Heart right ventricle (tissue), 16 donors: Measurements from ENCODE around the gene STK38. TPM values are rescaled to one million over a fixed set of nuclear protein-coding genes. Genes with fewer than 3 reads are reported as not detected.
"Not testable (repeated sequence)": the region's sequence is repeated elsewhere in the genome, so short reads cannot be mapped to it uniquely, and the experiment has no call there.

Experiments used
- ATAC-seq, 8 donors: fragments of 200-7000 bp; cut with Tn5 transposase; one replicate each; pipeline ENCODE4 v1.9.1; 2020; ENCODE audit warnings: mild to moderate bottlenecking in 8 of 8, moderate library complexity in 8 of 8, moderate number of reproducible peaks in 1 of 8
- DNase-seq, 2 donors: peaks; one replicate each; pipeline ENCODE4 v3.0.0-alpha.2; 2020
- H3K27ac ChIP-seq, 10 donors: fragments of 200-600 bp; sonication (generic) in 2 of 10; one replicate each; pipeline versions ENCODE4 v1.5.0 to v1.8.0; 2020 to 2022; ENCODE audit warnings: mild to moderate bottlenecking in 3 of 10
- H3K27me3 ChIP-seq, 7 donors: fragments of 200-600 bp; one replicate each; pipeline ENCODE4 v1.8.0; 2021 to 2022; ENCODE audit warnings: mild to moderate bottlenecking in 2 of 7
- H3K36me3 ChIP-seq, 9 donors: fragments of 200-600 bp; sonication (generic) in 1 of 9; one replicate each; pipeline versions ENCODE4 v1.5.0 to v1.8.0; 2020 to 2022; ENCODE audit warnings: mild to moderate bottlenecking in 2 of 9
- H3K4me1 ChIP-seq, 9 donors: fragments of 200-600 bp; sonication (generic) in 1 of 9; one replicate each; pipeline versions ENCODE4 v1.5.0 to v1.8.0; 2020 to 2022; ENCODE audit warnings: mild to moderate bottlenecking in 4 of 9
- H3K4me3 ChIP-seq, 10 donors: fragments of 200-600 bp; sonication (generic) in 2 of 10; one replicate each; pipeline versions ENCODE4 v1.5.0 to v1.8.0; 2020 to 2022; ENCODE audit warnings: mild to moderate bottlenecking in 7 of 10, moderate library complexity in 2 of 10
- H3K9me3 ChIP-seq, 11 donors: fragments of 200-600 bp in 10 of 11; sonication (generic) in 2 of 11; one replicate each; pipeline versions ENCODE4 v1.5.0 to v1.8.0; 2013 to 2022; ENCODE audit warnings: mild to moderate bottlenecking in 2 of 11, control low read depth in 1 of 11, moderate library complexity in 1 of 11
- WGBS, 2 donors: extraction: QIAGEN DNeasy Blood & Tissue Kit; methylation state at CpG; one replicate each; pipeline ENCODE4 v1.1.7; 2013; ENCODE audit warnings: inconsistent platforms in 1 of 2; 5-methylcytosine and 5-hydroxymethylcytosine counted together
- intact Hi-C, 10 donors: fragments of 100-400 bp; cut with DNase I; formaldehyde crosslinking; loops; one replicate each; pipeline versions ENCODE4 v1.11.1 to v1.14.2; 2022
- polyA plus RNA-seq, 2 donors: library from polyadenylated mRNA; stranded (reverse); fragments of 200-250 nt; gene quantifications; one replicate each; pipeline ENCODE4 v1.2.3, GENCODE V29; 2013
- total RNA-seq, 10 donors: library from RNA; stranded (reverse); fragmentation: NEBNext Ultra II Directional in 3 of 10; extraction: Animal tissue kit (Norgen Biotek cat#: 25700) in 3 of 10; gene quantifications; one replicate each; pipeline versions ENCODE4 v1.2.1 to v1.2.4, GENCODE V29; 2021 to 2023
- TF ChIP-seq, protein P1 (sequence below), 9 donors: fragments of 200-600 bp; sonication (generic) in 2 of 9; IDR thresholded peaks; one replicate each; pipeline versions ENCODE4 v1.5.0 to v1.8.0; 2021 to 2022; ENCODE audit warnings: antibody characterized with exemption in 9 of 9, mild to moderate bottlenecking in 5 of 9, moderate library complexity in 1 of 9
- donor health status: Arrhythmogenic right ventricular cardiomyopathy.
- donor health status: ischemic (EF 13 %, LVEDD 7.1; RV severe dilation, severe dysfunction).
- donor health status: healthy with polysubstance abuse.
- donor health status: DM: no; HTN: yes; CAD: no.
- donor health status: DM: no; HTN: no; CAD: no.
- donor health status: ischemic (EF 25% LVEDD 6.9; RV normal size, moderate dysfunction).
- donor health status: ischemic (EF 25% LVEDD 5.7; RV mildly dilated, moderate dysfunction).
- donor health status: healthy.
- donor health status: DM: yes; HTN: yes; CAD: no.
- donor health status: Ischemic cardiomyopathy.
- donor health status: ischemic (EF 35%, LVEDD 5.7; RV mildly dilated, moderate dysfunction).
- donor health status: nonischemic (EF 11% LVEDD 7.7; RV severe dilation, severe dysfunction).
- donor health status: DM: yes; HTN: yes; CAD: no.
- donor health status: PGD.
- donor health status: ischemic (EF 29% LVEDD 5.4; RV normal size, mild dysfunction).
- donor health status: nonischemic (EF 23%, LVEDD 6.1; RV moderate dilation, normal function).

STK38 gene
- total and polyA plus RNA-seq, 12 donors, result 12.9 to 23.8 (median 21.5) TPM

DNA sequence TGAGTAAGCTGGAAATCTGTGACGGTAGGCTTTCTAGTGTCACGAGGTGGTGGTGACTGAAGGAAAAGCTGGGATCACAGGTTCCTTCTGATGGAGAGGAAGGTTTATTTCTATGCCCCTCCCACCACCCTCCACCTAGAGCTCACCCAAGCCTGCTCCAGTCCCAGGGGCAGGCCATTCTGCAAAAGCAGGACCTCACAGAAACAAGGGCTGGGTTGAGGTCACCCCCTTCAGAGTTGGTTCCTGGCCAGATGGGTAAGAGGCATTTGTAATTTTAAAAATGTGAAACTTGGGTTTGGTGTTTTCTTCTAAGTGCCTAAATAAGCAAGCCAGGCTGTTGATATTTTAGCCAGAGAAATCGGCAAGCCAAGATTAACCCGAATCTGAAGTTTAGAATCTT lies 57.9 kb downstream of the STK38 start:
- Histone ChIP-seq H3K4me1 (peaks cover 0 to 31% (median 18%) of the 10 kb centered on the region in 9 donors), H3K27me3 (no peaks in the 10 kb centered on the region), H3K27ac (no peak overlapping the region), H3K9me3 (no peaks in the 10 kb centered on the region), H3K36me3 (peaks cover 0 to 86% (median 16%) of the 10 kb centered on the region in 9 donors), H3K4me3 (no peak overlapping the region)
- TF ChIP-seq, protein P1, sequence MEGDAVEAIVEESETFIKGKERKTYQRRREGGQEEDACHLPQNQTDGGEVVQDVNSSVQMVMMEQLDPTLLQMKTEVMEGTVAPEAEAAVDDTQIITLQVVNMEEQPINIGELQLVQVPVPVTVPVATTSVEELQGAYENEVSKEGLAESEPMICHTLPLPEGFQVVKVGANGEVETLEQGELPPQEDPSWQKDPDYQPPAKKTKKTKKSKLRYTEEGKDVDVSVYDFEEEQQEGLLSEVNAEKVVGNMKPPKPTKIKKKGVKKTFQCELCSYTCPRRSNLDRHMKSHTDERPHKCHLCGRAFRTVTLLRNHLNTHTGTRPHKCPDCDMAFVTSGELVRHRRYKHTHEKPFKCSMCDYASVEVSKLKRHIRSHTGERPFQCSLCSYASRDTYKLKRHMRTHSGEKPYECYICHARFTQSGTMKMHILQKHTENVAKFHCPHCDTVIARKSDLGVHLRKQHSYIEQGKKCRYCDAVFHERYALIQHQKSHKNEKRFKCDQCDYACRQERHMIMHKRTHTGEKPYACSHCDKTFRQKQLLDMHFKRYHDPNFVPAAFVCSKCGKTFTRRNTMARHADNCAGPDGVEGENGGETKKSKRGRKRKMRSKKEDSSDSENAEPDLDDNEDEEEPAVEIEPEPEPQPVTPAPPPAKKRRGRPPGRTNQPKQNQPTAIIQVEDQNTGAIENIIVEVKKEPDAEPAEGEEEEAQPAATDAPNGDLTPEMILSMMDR (IDR thresholded peaks at IDR 0.05), result no peak
- intact Hi-C loops, result no loop called here
- WGBS, 2 donors, result 85 to 88% methylated on average over 4 of the region's 4 CpGs
- ATAC-seq (no peak), DNase-seq (no peak)

DNA sequence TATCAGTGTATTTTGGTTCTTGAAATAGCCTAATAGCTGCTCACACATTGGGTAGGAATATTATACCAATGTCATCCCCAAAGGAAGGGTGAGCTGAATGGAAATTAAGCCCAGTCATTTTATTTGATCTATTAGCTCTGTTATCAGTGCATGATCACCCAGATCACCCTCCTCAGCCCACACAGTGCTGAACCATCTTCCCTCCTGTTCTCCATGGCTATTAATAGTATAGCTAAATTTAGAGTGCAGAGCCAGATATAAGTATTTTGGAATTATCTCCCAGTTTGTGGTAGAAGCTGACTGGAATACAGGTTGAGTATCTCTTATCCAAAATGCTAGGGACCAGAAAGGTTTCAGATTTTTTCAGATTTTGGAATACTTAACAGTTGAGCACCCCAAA lies 59.1 kb downstream of the STK38 start:
- intact Hi-C loops, result no loop called here
- TF ChIP-seq, protein P1 (IDR thresholded peaks at IDR 0.05), result no peak
- peaks cover 0 to 86% (median 17%) of the 10 kb centered on the region in 9 donors for H3K36me3 ChIP-seq
- peak in 6 of 8 donors; percentile 16 to 72 (median 60) for ATAC-seq
- no peak overlapping the region for H3K4me3 ChIP-seq
- peaks cover 0 to 27% (median 18%) of the 10 kb centered on the region in 9 donors for H3K4me1 ChIP-seq
- no peaks in the 10 kb centered on the region for H3K9me3 ChIP-seq
- no peaks in the 10 kb centered on the region for H3K27me3 ChIP-seq
- peak overlapping the region in 3 of 10 donors; percentile 10 to 32 (median 29) for H3K27ac ChIP-seq
- DNase-seq, result no peak

DNA sequence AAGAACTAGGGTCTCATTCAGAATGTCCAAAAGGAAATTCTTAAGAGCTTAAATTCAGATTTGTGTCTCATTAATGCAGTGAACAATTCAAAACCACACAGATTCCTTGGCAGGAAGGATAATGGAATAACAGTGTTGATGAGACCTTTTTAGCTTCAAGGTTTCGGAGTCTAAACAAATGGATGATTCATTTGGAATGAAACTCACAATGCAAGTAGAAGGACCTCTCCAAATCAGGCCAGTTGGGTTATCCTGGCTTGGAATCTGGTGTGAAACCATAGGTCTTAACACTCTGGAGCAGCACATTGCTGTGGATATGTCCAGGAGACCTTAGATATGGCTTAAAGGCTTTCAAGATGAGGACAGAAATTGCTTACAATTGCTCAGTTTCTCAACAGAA lies 59.6 kb downstream of the STK38 start:
- no peak overlapping the region for H3K4me3 ChIP-seq
- DNase-seq (no peak), ATAC-seq (peak in 1 of 8 donors; percentile 23)
- H3K27ac ChIP-seq, result peak overlapping the region in 3 of 10 donors; percentile 10 to 32 (median 29)
- H3K4me1 ChIP-seq, result peaks cover 0 to 27% (median 14%) of the 10 kb centered on the region in 9 donors
- TF ChIP-seq, protein P1 (IDR thresholded peaks at IDR 0.05), result no peak
- peaks cover 0 to 90% (median 17%) of the 10 kb centered on the region in 9 donors for H3K36me3 ChIP-seq
- no peaks in the 10 kb centered on the region for H3K9me3 ChIP-seq
- no peaks in the 10 kb centered on the region for H3K27me3 ChIP-seq
- intact Hi-C loops, result no loop called here
- 95 to 97% methylated on average over 1 of the region's 1 CpG for WGBS, 2 donors

DNA sequence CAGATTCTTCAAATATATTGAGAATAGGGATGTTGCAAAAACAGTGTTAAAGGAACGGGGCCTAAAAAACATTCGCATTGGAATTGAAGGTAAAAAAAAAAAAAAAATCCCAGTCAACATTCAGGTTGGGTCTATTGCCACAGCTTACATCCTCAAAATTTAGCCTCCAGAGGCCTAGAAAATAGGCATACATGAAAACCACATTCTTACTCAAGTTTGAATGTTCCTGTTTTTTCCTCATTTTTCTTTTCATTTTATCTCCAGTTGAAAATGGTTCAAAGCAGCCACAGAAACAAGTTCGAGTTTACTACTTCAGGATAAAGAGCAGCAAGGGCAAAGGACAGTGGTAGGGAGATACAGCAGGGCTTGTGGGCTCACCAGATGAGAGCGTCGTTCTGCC lies 62.5 kb downstream of the STK38 start:
- Histone ChIP-seq H3K27ac (peak overlapping the region in 1 of 10 donors; percentile 20), H3K36me3 (peaks cover 0 to 99% (median 40%) of the 10 kb centered on the region in 9 donors), H3K4me3 (no peak overlapping the region), H3K27me3 (no peaks in the 10 kb centered on the region), H3K9me3 (no peaks in the 10 kb centered on the region), H3K4me1 (peaks cover 0 to 20% (median 14%) of the 10 kb centered on the region in 9 donors)
- DNase-seq (no peak), ATAC-seq (no peak)
- intact Hi-C loops, result no loop called here
- WGBS, 2 donors, result 91 to 92% methylated on average over 5 of the region's 5 CpGs
- TF ChIP-seq, protein P1 (IDR thresholded peaks at IDR 0.05), result no peak

DNA sequence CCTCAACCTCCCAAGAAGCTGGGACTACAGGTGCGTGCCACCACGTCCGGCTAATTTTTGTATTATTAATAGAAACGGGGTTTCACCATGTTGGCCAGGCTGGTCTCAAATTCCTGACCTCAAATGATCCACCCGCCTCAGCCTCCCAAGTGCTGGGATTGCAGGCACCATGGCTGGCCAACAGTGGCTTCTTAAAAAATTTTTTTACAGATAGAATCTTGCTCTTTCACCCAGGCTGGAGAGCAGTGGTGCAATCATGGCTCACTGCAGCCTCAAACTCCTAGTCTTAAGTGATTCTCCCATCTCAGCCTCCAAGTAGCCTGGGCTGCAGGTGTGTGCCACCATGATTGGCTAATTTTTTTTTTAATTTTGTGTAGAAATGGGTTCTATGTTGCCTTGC lies 64.0 kb downstream of the STK38 start:
- H3K27me3 ChIP-seq, DNase-seq, H3K4me1 ChIP-seq, H3K9me3 ChIP-seq, ATAC-seq, intact Hi-C loops, H3K27ac ChIP-seq, H3K4me3 ChIP-seq: not testable (repeated sequence)
- peaks cover 0 to 98% (median 47%) of the 10 kb centered on the region in 9 donors for H3K36me3 ChIP-seq
- 94 to 95% methylated on average over 5 of the region's 5 CpGs for WGBS, 2 donors
